ENCODE data around the gene EPHA6.
"Not testable (repeated sequence)": the region's sequence is repeated elsewhere in the genome, so short reads cannot be mapped to it uniquely, and the experiment has no call there.

EPHA6 gene

DNA sequence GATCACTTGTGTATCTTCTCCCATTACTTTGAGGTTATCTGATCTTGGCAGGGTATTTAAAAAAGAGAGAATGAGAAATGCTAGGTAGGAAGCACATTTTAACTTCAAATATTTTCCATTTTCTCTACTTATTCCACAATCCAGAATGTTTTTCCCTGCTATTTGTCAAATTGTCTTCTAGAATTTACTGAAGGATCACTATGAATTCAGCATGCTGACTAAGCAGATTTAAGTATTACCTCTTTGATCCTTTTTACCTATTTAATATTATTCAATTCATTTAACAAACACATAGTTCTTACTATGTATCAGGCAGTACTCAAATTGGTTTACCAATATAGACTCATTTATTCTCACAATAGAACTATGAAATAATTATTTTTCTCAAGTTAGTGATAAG lies 486.7 kb downstream of the EPHA6 start:
- DNase-seq, result no peak

DNA sequence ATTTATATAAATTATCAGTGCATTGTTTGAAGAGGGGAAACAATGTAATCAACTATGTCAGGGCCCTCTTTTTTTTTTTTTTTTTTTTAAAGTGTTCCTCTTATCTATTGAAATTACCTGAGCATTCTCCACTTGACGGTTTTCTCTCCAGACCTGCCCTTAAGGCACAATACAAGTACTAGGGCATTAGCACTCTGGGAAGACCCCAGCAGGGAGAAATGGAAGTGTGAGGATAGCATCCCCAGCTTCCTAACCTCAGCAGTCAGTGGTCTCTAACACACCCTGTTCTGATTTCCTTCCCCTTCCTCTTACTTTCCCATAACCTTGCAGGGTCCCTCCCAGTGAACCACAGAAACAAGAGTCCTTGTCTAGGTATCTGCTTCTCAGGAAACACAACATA lies 491.8 kb downstream of the EPHA6 start:
- DNase-seq, result no peak

DNA sequence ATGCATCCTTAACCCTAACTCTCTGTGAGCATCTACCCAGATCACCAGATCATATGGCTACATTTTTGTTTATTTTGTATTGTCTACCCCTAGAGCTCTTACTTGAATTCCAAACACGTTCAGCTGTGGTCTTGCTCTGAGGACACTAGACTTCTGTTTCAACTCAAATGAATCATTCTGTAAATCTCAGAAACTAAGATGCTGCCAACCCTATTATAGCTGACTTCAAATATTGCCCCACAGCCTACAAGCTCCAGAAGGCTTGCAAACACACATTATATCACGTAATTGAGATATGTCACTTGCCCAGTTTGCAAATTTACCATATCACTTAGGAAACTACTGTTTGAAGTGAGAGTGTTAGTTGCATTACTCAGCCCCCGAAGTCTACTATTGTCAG lies 524.0 kb downstream of the EPHA6 start:
- no peak for DNase-seq

DNA sequence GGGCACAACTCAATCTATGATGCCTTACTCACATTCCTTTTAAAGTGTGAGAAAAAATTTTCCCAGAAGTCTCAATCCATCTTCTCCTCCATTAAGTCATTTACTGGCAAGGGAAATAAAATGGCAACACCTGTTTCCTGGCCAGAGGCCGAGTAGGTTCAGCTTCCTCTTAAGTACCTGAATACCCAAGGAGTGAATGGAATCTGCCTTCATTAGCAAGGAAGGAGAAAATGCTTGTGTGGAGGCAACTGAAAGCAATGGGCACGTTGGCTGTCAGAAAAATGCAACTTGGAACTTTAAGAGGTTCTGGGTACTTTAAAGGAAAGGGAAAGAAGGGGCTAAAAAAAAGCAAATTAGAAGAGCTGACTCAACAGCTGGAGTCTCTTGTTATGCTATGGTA lies 526.5 kb downstream of the EPHA6 start:
- DNase-seq, result no peak

DNA sequence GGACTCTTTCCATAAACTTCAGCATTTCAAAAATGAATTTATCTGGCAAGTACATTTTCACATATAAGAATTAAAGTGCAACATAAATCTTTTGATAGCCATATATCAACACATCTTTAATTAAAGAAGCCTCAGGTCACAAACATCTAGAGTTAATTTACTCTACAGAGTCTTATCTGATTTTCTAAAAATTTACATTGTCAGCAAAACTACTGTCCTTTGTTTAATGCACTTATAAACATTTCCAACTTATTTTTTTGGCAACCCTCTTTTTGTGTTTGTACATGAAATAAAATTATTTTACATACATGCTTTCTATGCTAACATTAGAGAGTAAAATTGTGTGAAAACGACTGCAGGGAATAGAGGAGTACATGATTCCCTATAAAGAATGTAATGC lies 533.4 kb downstream of the EPHA6 start:
- DNase-seq, result no peak

DNA sequence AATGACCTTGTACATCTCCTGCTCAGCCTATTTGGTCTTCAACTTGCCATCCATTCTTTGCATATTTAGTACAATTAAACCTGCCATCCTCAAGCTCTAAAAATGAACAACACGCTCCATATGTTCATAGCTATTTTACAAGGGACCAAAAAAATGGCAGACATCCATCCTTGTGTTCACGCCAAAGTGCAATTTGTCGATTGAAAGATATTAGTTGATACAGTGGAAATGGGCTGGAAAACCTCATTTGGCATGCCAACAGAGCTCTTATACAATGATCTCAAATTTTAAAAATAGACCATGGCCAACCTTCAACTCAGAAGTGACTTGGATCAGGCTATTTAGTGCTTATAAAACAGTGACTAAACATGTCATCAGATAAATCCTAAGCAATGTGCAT lies 536.6 kb downstream of the EPHA6 start:
- no peak for DNase-seq

DNA sequence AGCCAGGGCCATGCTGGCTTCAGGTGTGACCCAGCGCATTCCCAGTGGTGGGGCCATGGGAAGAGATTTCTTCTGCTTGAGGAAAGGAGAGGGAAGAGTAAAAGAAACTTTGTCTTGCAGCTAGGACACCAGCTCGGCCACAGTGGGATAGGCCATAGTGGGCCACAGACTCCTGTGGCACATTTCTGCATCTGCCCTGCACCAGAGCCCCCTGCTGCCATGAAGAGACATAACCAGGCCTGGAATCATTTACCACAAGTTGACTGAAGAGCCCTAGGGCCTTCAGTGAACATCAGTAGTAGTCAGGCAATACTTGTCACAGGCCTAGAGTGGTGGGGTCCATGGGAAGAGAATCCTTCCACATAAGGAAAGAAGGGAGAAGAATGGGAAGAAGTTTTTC lies 538.8 kb downstream of the EPHA6 start:
- no peak for DNase-seq

DNA sequence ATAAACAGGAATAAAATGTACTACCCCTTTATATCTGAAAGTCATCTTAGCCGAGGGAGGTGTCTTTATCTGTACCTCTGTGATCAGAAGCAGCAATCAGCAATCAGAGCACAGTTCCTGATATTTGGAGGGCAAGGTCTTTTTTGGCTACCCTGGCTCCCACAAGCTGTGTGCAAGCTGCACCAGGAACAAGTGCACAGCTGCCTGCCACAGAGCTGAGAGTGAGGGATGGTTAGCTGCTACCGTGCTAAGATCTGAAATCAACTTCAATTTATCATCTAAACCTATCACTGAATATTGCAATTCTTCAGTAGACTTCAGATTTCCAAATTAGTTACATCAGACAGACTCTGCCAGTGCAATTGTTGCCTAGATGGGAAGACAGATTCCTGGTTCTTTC lies 545.6 kb downstream of the EPHA6 start:
- DNase-seq, result no peak

DNA sequence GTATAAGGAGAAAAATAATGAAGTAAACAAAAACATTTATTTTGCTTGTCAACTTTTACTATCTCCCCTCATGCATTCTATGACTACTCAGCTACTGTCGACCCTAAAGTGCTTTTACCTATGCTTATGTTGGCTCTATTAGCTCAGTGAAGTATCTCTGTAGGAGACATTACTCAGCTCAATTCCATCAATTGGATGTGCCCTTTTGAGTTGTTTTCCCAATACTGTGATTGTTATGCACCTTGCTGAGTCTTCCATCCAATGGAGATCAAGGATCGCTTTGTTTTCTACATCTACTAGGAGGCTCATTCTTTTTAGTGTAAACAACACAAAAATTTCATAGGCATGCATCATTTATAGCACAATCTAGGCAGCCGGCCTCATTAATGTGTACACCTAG lies 546.4 kb downstream of the EPHA6 start:
- DNase-seq, result no peak

DNA sequence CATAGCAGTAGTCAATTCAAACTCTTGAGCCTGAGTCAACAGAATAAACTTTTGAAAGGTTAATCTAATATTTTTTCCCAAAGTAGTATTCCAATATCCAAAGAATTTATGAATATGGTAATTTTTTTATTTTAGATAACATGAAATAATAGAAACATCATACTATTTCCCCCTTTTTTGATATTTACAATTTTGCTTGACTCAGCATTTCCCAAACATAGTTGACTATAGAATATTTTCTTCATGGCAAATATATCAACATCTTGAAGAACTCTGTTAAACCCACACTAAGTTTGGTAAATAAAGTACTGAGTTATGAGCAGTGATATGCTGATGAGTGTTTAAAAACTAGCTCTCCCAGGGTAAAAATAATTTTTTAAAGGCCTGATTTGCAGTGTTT lies 570.2 kb downstream of the EPHA6 start:
- no peak for DNase-seq

DNA sequence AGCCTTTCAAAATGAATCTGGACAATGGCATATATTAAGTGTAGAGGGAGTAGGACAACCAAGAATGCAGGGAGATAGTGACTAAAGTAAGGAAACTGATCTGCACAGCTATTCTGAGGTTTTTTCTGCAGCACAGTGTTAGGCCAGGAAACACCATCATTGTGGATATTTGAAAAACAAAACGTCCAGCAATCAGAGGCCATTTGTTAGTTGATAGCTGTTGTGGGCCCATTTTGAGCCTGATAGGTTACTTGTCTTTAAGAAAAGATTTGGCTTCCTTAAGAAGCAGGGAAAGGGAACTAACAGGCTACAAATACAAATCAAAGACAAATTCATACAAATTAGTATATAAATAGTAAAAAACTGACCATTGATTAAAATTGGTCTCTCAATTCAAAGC lies 574.4 kb downstream of the EPHA6 start:
- DNase-seq, result no peak

DNA sequence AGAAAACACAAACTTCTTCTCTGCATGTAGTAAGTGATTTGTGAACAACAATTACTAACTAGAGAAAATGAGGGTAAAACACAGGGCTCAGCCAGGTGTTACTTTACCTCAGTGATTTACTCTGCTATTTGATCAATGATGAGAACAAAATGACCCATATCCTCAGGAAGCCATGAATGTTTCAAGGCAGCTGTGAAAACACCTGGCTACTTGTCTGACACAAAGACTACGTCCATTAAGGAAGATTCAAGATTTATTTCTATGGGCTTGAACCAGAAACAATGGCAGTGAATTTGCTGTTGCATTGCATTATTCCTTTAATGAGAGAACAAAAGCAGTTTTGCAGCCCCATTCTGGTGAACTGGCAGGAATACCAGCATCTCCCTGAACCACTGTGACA lies 575.5 kb downstream of the EPHA6 start:
- no peak for DNase-seq

DNA sequence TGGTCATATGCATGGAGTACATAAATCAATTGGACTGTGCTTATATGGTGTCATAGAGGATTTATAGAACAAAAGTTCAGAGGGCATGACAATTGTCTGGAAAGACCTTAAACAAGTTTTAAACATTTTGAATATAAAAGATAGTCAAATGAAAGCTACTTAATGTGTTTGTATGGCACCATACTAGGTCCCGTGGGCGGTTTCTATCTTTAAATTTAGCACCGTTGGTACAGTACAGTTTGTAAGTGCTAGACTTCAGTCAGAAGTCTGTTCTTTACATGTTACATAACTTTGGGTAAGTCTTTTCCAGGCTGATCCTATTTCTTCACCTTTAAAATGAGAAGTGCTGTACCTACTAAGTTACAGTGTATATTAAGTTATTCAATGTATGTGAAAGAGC lies 576.8 kb downstream of the EPHA6 start:
- DNase-seq, result no peak

DNA sequence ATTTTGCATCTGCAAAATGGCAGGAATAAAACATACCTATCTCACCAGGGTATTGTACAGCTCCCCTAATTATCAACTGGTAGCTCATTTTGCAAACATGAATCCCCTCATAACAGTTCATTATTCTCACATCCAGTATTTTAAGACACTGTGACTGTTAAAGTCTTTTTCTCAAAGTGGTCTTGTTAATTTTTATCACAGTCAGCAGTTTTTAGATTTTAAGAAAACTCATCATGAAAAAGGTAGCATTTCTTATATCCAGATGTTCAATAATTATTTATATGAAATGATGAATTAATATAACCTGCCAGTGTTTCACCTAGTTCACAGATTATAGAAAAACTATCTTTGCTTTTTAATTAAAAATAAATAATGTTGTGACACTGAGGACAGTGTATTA lies 595.2 kb downstream of the EPHA6 start:
- no peak for DNase-seq

DNA sequence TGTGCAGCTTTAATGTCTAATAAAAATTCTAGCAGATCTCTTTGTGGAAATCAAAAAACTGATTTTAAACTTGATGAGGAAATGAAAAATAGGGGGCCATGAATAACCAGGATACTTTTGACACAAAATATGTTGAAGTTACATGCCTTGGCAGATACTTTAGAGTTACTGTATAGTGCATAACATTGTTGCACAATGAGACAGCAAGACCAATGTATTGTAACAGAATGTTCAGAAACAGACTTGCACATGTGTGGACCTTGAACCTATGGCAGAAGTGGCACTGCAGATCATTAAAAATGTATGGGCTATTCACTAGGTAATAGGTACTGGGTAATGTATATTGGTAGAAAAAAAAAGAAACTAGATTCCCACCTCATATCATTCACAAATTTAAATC lies 607.2 kb downstream of the EPHA6 start:
- DNase-seq, result no peak

DNA sequence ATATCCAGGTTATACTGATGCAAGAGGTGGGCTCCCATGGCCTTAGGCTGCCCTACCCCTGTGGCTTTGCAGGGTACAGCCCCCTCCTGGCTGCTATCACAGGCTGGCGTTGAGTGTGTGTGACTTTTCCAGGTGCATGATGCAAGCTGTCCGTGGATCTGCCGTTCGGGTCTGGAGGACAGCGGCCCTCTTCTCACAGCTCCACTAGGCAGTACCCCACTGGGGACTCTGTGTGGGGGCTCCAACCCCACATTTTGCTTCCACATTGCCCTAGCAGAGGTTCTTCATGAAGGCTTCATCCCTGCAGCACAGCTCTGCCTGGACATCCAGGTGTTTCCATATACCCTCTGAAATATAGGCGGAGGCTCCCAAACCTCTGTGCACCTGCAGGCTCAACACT lies 610.6 kb downstream of the EPHA6 start:
- DNase-seq, result no peak

DNA sequence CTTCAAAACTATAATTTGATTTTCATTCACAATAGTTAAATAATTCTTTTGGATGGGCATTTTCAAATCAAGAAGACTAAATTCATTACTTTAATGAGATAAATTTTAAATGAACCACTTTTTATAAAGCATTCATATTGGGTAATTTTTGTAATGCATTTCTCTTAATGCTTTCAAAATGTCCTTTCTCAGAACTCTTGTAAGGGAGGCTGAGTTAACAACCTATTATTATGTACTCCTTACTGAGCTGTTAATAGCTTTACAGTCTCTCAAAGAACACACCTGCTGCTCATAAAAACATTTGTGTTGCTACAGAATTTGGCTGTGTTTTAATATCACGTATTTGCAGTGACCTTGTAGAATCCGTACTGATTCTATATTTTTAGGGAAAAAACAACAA lies 616.2 kb downstream of the EPHA6 start:
- no peak for DNase-seq

DNA sequence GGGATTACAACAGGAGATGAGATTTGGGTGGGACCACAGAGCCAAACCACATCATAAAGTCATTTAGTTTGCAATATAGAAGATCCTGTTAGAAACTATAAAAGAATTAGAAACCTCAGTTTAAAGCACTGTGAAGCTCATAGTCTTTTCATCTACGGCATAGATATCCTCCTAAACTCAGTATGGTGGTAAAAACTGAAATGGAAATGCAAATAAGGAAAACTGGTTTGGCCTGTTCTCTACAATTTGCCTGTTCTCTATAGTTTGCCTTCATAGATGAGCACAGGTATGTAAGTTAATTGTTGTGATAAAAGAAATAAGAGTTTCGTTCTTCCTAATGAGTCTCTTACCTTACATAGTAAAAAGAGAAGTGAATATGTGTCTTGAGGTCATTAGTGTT lies 618.5 kb downstream of the EPHA6 start:
- no peak for DNase-seq

DNA sequence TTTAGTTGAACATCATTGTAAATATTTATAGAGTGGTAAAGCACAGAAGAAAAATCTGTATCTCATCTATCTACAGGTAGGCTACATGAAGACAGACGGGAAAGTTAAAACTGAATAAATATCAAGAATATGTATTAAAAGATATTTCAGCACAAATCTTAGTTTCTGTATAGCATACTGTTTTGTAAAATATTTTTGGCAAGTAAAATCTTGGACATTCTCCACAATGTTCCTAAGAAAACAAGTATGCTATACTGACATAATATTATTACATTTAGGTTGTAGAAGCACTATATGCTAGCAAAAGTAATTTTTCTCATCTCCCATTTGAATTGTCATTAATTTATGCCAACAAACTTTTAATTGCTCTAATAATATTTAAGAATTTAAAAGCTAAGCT lies 623.7 kb downstream of the EPHA6 start:
- DNase-seq, result no peak

DNA sequence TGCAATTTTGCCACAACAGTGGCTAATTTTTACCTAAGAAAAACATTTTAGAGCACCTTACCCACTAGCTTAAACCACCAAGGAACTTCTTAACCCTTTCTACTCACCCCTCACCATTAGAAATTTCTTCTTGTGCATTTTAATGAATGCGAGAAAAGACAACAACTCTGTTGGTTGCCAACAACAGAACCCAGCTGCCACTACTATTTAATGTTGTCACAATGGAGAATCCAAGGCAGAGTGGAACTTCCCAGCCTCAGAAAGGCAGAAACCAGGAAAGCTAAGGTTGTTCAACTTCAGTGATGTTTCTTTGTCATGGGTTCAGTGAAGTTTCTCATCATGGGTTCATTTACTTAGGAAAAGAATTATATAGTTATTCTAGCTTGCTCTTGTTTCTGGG lies 625.0 kb downstream of the EPHA6 start:
- no peak for DNase-seq

DNA sequence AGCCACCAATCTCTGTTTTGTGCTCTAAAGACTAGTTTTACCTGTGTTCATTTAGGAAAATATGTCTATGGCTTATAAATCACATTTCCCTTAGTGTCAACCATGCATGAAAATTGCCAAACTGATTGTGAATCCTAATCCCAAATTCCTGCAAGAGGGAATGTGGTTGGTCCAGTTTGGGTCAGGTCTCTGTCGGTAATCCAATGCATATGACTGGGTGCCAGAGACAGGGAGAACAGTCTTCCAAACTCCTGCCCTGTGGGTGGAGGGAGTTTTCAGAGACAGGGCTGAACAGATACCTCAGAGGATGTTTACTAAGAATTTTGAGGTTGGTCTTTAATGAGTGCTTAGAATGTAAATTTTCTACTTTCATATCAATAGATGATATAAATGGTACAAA lies 649.6 kb downstream of the EPHA6 start:
- DNase-seq, result no peak

DNA sequence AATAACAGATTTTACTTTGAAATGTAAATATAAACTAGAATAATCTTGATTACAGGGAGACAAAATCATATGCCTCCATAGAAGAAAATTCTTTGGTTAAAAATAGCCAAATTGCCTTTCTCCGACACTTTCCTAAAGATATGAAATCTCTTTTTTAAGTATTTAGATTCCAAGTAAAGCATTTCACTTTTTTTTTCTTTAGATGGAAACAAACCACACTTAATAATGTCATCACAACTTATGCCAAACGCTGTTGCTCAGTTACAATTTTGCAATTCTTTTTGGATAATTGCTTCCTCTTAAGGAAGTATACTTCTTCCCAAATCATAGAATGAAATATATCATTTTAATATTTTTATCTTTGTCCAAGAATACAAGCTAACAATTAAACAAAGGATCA lies 656.1 kb downstream of the EPHA6 start:
- no peak for DNase-seq

DNA sequence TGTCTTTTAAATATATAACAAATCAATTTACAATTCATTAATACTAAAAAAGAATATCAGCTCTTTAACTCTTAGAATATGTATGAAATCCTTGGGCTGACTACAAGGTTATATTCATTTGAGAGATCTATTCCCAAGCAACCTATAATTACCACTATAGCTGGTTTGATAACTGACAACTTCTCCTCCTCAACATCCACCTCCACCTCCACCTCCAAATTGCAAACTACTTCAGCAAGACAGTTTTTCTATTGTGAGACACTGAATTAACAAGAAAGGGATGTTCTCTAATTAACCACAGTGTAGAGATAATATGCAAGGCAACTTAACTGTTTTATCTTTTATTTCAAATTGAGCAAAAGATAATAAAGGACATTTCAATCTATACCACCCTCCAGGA lies 665.3 kb downstream of the EPHA6 start:
- DNase-seq, result no peak

DNA sequence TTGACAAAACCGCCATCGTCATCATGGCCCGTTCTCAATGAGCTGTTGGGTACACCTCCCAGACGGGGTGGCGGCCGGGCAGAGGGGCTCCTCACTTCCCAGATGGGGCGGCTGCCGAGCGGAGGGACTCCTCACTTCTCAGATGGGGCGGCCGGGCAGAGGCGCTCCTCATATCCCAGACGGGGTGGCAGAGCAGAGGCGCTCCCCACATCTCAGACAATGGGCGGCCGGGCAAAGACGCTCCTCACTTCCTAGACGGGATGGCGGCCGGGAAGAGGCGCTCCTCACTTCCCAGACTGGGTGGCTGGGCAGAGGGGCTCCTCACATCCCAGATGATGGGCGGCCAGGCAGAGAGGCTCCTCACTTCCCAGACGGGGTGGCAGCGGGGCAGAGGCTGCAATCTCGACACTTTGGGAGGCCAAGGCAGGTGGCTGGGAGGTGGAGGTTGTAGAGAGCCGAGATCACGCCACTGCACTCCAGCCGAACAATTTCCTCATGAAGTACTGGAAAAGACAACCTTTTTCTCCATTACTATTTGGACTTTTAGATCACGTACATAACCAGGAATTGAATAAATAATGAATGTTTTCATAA lies 666.4 kb downstream of the EPHA6 start:
- DNase-seq, result not testable (repeated sequence)

DNA sequence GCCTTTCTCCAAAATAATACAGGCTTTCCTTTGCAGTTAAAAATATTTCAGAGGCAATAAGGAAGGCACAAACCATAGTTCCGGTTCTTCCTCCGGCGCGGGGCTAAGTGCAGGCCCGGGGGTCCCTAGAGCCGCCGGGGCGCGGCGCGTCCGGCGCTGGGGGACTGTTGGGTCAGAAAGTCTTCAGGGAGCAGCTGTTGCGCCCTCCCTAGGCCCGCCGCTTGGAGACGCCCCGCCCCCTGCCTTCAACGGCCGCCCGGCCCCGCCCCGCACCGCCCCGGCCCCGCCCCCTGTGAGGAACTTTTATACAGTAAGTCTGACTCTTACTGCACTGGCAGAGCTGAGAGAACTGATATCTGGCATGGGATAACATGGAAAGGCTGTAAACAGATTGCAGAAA lies 667.0 kb downstream of the EPHA6 start:
- DNase-seq, result no peak

DNA sequence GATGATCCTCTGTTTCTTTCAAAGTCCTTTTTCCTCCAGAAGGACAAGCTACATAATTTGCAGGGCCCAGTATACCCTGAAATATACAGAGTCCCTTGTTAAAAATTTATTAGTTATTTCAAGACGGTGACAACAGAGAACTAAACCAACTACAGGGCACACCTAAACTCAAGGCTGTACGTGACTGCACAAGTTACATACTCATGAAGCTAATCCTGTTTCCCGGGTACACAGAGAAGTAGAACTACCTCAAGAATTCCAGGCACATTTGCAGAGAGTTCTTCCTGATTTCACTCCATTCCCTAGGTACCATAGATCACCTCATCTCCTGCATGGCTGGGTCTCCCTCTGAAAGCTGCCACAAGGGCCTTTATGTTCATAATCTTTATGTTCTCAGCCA lies 670.8 kb downstream of the EPHA6 start:
- no peak for DNase-seq

Data from fibroblast of skin of right biceps (primary cell).